ENCODE measurements around the gene ARHGEF9. TPM values are rescaled to one million over a fixed set of nuclear protein-coding genes. Genes with fewer than 3 reads are reported as not detected.
A peak's percentile ranks its signal among the peaks of the same experiment; 100 is the strongest.

Gene ARHGEF9
- total and polyA plus RNA-seq, 7 experiments from 2014 or later, result 9.6 to 39.0 (median 25.7) TPM

DNA sequence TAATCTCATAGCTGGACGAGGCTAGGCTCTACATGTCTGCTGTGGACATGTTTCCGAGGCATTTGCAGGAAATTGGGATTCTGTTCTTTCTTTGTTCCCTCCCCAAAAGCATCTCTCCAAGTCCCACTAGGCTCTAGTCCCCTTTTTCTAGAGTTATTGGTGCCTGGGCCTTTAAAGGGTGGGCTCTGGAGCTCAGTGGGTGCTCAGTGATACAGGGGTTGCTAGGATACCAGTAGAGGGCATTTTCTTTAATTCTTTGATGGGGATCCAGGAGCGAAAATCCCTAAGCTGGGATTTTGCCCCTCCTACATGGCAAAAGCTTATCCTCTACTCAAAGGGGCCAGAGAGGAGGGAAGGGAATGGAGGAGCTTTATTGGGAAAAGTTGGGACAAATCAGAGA, 34.2 kb downstream of the ARHGEF9 start:
- no peaks in the 10 kb centered on the region for H3K9me3 ChIP-seq (ENCODE audit: control insufficient read depth in 2 of 3, low read length in 3 of 3)
- H3K27me3 ChIP-seq (ENCODE audit: control insufficient read depth in 2 of 2, insufficient read depth in 2 of 2, low read length in 2 of 2), result no peaks in the 10 kb centered on the region
- Mint-ChIP-seq H3K4me1 (peaks cover 20 to 79% (median 57%) of the 10 kb centered on the region in 7 donors), H3K27ac (peak overlapping the region in 1 of 9 donors; percentile 5), H3K36me3 (peaks cover 0 to 6% (median 0%) of the 10 kb centered on the region in 5 donors), H3K4me3 (peak overlapping the region in 1 of 10 donors; percentile 1), H3K27me3 (no peaks in the 10 kb centered on the region), H3K9me3 (no peaks in the 10 kb centered on the region)
- peaks cover 0 to 3% (median 0%) of the 10 kb centered on the region in 3 experiments for H3K36me3 ChIP-seq (ENCODE audit: control insufficient read depth in 2 of 3, insufficient read depth in 3 of 3, low read length in 3 of 3)
- DNase-seq (no peak), ATAC-seq (no peak)
- CTCF ChIA-PET, result no interaction called here
- no peak overlapping the region for H3K4me3 ChIP-seq (ENCODE audit: low read length)
- H3K27ac ChIP-seq (ENCODE audit: low read depth, low read length), result no peak overlapping the region
- intact Hi-C loops (cut with micrococcal nuclease), result loop anchor here in 1 of 2 donors (10.0 kb wide), 1 partner anchor 1284 kb away; the partner anchor contains the start of gene ZC3H12B
- H3K4me1 ChIP-seq (ENCODE audit: control insufficient read depth in 2 of 2, insufficient read depth in 2 of 2, low read length in 2 of 2), result peaks cover 4 to 11% of the 10 kb centered on the region in 2 donors
- POLR2A ChIA-PET, result no interaction called here

DNA sequence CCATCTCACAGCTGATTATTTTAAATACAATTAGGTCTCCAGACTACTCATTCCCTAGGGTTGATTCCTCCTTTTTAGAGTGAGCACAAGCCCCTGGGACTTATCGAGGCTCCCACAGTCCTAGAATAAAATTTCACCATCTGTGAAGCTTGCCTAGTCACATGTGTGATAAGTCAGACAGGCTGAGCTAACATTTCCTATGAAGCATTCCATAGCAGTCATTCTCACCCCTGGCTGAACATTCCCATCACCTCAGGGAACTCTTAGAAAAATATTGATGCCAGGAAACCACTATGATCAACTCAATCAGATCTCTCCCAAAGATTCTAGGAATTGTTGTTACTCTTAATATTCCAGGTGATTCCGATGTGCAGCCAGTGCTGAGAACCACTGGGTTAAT, 37.7 kb downstream of the ARHGEF9 start:
- H3K27ac ChIP-seq (ENCODE audit: low read depth, low read length), result no peak overlapping the region
- CTCF ChIA-PET, result no interaction called here

GRCh38 chrX:63746715-63747114, 38.3 kb downstream of the ARHGEF9 start:
- H3K27ac Mint-ChIP-seq, result peak overlapping the region in 6 of 9 donors; percentile 25 to 77 (median 42)
- DNase-seq (no peak), ATAC-seq (no peak)
- no peaks in the 10 kb centered on the region for H3K9me3 Mint-ChIP-seq
- Histone ChIP-seq H3K4me1 (ENCODE audit: control insufficient read depth in 2 of 2, insufficient read depth in 2 of 2, low read length in 2 of 2) (peaks cover 0 to 18% of the 10 kb centered on the region in 2 donors), H3K36me3 (ENCODE audit: control insufficient read depth in 2 of 3, insufficient read depth in 3 of 3, low read length in 3 of 3) (no peaks in the 10 kb centered on the region), H3K4me3 (ENCODE audit: low read length) (no peak overlapping the region), H3K27ac (ENCODE audit: low read depth, low read length) (no peak overlapping the region), H3K9me3 (ENCODE audit: control insufficient read depth in 2 of 3, low read length in 3 of 3) (no peaks in the 10 kb centered on the region), H3K27me3 (ENCODE audit: control insufficient read depth in 2 of 2, insufficient read depth in 2 of 2, low read length in 2 of 2) (no peaks in the 10 kb centered on the region)
- intact Hi-C loops (cut with micrococcal nuclease), result loop anchor here in 1 of 2 donors (1.0 kb wide), 1 partner anchor 9 kb away; no protein-coding TSS in a partner anchor
- H3K27me3 Mint-ChIP-seq, result no peaks in the 10 kb centered on the region
- peaks cover 0 to 9% (median 0%) of the 10 kb centered on the region in 5 donors for H3K36me3 Mint-ChIP-seq
- peak overlapping the region in 2 of 10 donors; percentile 24 to 61 for H3K4me3 Mint-ChIP-seq
- CTCF ChIA-PET, result no interaction called here
- H3K4me1 Mint-ChIP-seq, result peaks cover 17 to 85% (median 52%) of the 10 kb centered on the region in 7 donors
- POLR2A ChIA-PET, result interaction anchor here (1.5 kb wide), 1 partner anchor 8 kb away, joined by 5 read pairs; a partner anchor contains a TSS

More for the DNA sequence above, 37.7 kb downstream of the ARHGEF9 start:
- H3K4me3 Mint-ChIP-seq, result no peak overlapping the region
- H3K4me1 Mint-ChIP-seq, result peaks cover 15 to 85% (median 58%) of the 10 kb centered on the region in 7 donors
- Histone ChIP-seq H3K4me3 (ENCODE audit: low read length) (no peak overlapping the region), H3K9me3 (ENCODE audit: control insufficient read depth in 2 of 3, low read length in 3 of 3) (no peaks in the 10 kb centered on the region), H3K36me3 (ENCODE audit: control insufficient read depth in 2 of 3, insufficient read depth in 3 of 3, low read length in 3 of 3) (no peaks in the 10 kb centered on the region), H3K27me3 (ENCODE audit: control insufficient read depth in 2 of 2, insufficient read depth in 2 of 2, low read length in 2 of 2) (no peaks in the 10 kb centered on the region), H3K4me1 (ENCODE audit: control insufficient read depth in 2 of 2, insufficient read depth in 2 of 2, low read length in 2 of 2) (peaks cover 0 to 18% of the 10 kb centered on the region in 2 donors)
- H3K27ac Mint-ChIP-seq, result peak overlapping the region in 1 of 9 donors; percentile 29
- H3K27me3 Mint-ChIP-seq, result no peaks in the 10 kb centered on the region
- intact Hi-C loops (cut with micrococcal nuclease), result no loop called here
- POLR2A ChIA-PET, result no interaction called here
- DNase-seq (no peak), ATAC-seq (no peak)
- H3K36me3 Mint-ChIP-seq, result peaks cover 0 to 9% (median 0%) of the 10 kb centered on the region in 5 donors
- no peaks in the 10 kb centered on the region for H3K9me3 Mint-ChIP-seq

DNA sequence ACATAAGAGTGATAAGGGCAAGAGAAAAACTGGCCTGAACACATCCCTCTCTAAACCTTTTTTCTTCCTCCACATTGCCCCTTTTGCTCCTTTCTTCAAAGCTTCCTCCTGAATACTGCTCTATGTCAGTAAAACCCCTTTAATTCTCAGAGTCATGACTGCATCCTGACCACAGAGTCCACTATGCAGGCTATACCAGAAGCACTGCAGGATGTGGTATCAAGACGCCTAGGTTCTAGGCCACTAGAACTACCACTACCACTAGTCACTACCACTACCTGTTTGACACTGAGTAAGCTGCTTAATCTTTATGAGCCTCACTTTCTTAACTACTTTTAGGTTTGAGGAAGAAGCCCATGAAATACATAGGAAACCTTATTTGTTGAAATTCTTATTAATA, 38.7 kb downstream of the ARHGEF9 start:
- no peak overlapping the region for H3K4me3 ChIP-seq (ENCODE audit: low read length)
- H3K36me3 Mint-ChIP-seq, result peaks cover 0 to 9% (median 0%) of the 10 kb centered on the region in 5 donors
- no peaks in the 10 kb centered on the region for H3K27me3 ChIP-seq (ENCODE audit: control insufficient read depth in 2 of 2, insufficient read depth in 2 of 2, low read length in 2 of 2)
- H3K27ac Mint-ChIP-seq, result peak overlapping the region in 7 of 9 donors; percentile 3 to 92 (median 38)
- POLR2A ChIA-PET, result interaction anchor here (1.5 kb wide), 1 partner anchor 8 kb away, joined by 5 read pairs; a partner anchor contains a TSS
- no peaks in the 10 kb centered on the region for H3K9me3 Mint-ChIP-seq
- peak overlapping the region in 7 of 10 donors; percentile 2 to 73 (median 6) for H3K4me3 Mint-ChIP-seq
- no peak overlapping the region for H3K27ac ChIP-seq (ENCODE audit: low read depth, low read length)
- ATAC-seq (peak; percentile 88), DNase-seq (peak in 4 of 9 donors; percentile 3 to 31 (median 20))
- H3K27me3 Mint-ChIP-seq, result no peaks in the 10 kb centered on the region
- intact Hi-C loops (cut with micrococcal nuclease), result loop anchor here in 1 of 2 donors (1.0 kb wide), 1 partner anchor 9 kb away; no protein-coding TSS in a partner anchor
- no peaks in the 10 kb centered on the region for H3K9me3 ChIP-seq (ENCODE audit: control insufficient read depth in 2 of 3, low read length in 3 of 3)
- H3K4me1 Mint-ChIP-seq, result peaks cover 19 to 84% (median 52%) of the 10 kb centered on the region in 7 donors
- CTCF ChIA-PET, result no interaction called here
- H3K4me1 ChIP-seq (ENCODE audit: control insufficient read depth in 2 of 2, insufficient read depth in 2 of 2, low read length in 2 of 2), result peaks cover 0 to 18% of the 10 kb centered on the region in 2 donors
- H3K36me3 ChIP-seq (ENCODE audit: control insufficient read depth in 2 of 3, insufficient read depth in 3 of 3, low read length in 3 of 3), result no peaks in the 10 kb centered on the region

- H3K27me3 ChIP-seq (ENCODE audit: control insufficient read depth in 2 of 2, insufficient read depth in 2 of 2, low read length in 2 of 2), result no peaks in the 10 kb centered on the region
- ChIA-PET CTCF (no interaction called here), POLR2A (no interaction called here)
- peaks cover 0 to 18% of the 10 kb centered on the region in 2 donors for H3K4me1 ChIP-seq (ENCODE audit: control insufficient read depth in 2 of 2, insufficient read depth in 2 of 2, low read length in 2 of 2)
- Mint-ChIP-seq H3K4me1 (peaks cover 16 to 79% (median 48%) of the 10 kb centered on the region in 7 donors), H3K4me3 (peak overlapping the region in 1 of 10 donors; percentile 30), H3K27ac (peak overlapping the region in 1 of 9 donors; percentile 38), H3K9me3 (no peaks in the 10 kb centered on the region), H3K36me3 (peaks cover 0 to 9% (median 0%) of the 10 kb centered on the region in 5 donors), H3K27me3 (no peaks in the 10 kb centered on the region)
- H3K4me3 ChIP-seq (ENCODE audit: low read length), result no peak overlapping the region
- intact Hi-C loops (cut with micrococcal nuclease), result no loop called here
- H3K36me3 ChIP-seq (ENCODE audit: control insufficient read depth in 2 of 3, insufficient read depth in 3 of 3, low read length in 3 of 3), result no peaks in the 10 kb centered on the region
- ATAC-seq (no peak), DNase-seq (no peak)
- H3K27ac ChIP-seq (ENCODE audit: low read depth, low read length), result no peak overlapping the region
- no peaks in the 10 kb centered on the region for H3K9me3 ChIP-seq (ENCODE audit: control insufficient read depth in 2 of 3, low read length in 3 of 3)
Observed at GRCh38 chrX:63744850-63745394, 40.1 kb downstream of the ARHGEF9 start.

- H3K27me3 ChIP-seq (ENCODE audit: control insufficient read depth in 2 of 2, insufficient read depth in 2 of 2, low read length in 2 of 2), result no peaks in the 10 kb centered on the region
- Mint-ChIP-seq H3K4me1 (peaks cover 20 to 75% (median 48%) of the 10 kb centered on the region in 7 donors), H3K27ac (peak overlapping the region in 3 of 9 donors; percentile 34 to 50 (median 46)), H3K4me3 (no peak overlapping the region), H3K9me3 (no peaks in the 10 kb centered on the region), H3K36me3 (peaks cover 0 to 11% (median 0%) of the 10 kb centered on the region in 5 donors), H3K27me3 (no peaks in the 10 kb centered on the region)
- H3K4me1 ChIP-seq (ENCODE audit: control insufficient read depth in 2 of 2, insufficient read depth in 2 of 2, low read length in 2 of 2), result peaks cover 0 to 21% of the 10 kb centered on the region in 2 donors
- intact Hi-C loops (cut with micrococcal nuclease), result no loop called here
- ChIA-PET POLR2A (no interaction called here), CTCF (no interaction called here)
- DNase-seq (no peak), ATAC-seq (no peak)
- H3K36me3 ChIP-seq (ENCODE audit: control insufficient read depth in 2 of 3, insufficient read depth in 3 of 3, low read length in 3 of 3), result no peaks in the 10 kb centered on the region
- no peak overlapping the region for H3K27ac ChIP-seq (ENCODE audit: low read depth, low read length)
- no peaks in the 10 kb centered on the region for H3K9me3 ChIP-seq (ENCODE audit: control insufficient read depth in 2 of 3, low read length in 3 of 3)
- no peak overlapping the region for H3K4me3 ChIP-seq (ENCODE audit: low read length)
Observed at GRCh38 chrX:63743596-63743995, 41.4 kb downstream of the ARHGEF9 start.

Measured in naive thymus-derived CD4-positive, alpha-beta T cell (primary cell).